WTC11 (cell line): ENCODE data around the gene PPM1E. TPM values are rescaled to one million over a fixed set of nuclear protein-coding genes. Genes with fewer than 3 reads are reported as not detected.
"Not testable (repeated sequence)": the region's sequence is repeated elsewhere in the genome, so short reads cannot be mapped to it uniquely, and the experiment has no call there.

Experiments used
- ATAC-seq: fragments of 200-7000 bp; cut with Tn5 transposase; 2 replicates; pipeline ENCODE4 v1.10.0; 2021; ENCODE audit warnings: mild to moderate bottlenecking, moderate library complexity
- CTCF ChIA-PET: fragments of 300-600 bp; sonication (Branson Sonifier 250); formaldehyde crosslinking; loops from one replicate; lab custom pipeline; 2021; ENCODE audit warnings: antibody characterized with exemption; lab: Charles Lee
- POLR2A ChIA-PET: fragments of 350-600 bp; sonication (Branson Sonifier 250); formaldehyde crosslinking; loops from one replicate; lab custom pipeline; 2021; ENCODE audit warnings: antibody characterized with exemption; lab: Charles Lee
- DNase-seq: peaks from one replicate; pipeline ENCODE4 v3.0.0; 2021; ENCODE audit warnings: low spot score
- H3K27ac Mint-ChIP-seq: 2 replicates; pipeline ENCODE4 v1.8.0; 2021; ENCODE audit warnings: mixed read lengths
- H3K27me3 Mint-ChIP-seq: 2 replicates; pipeline ENCODE4 v1.8.0; 2021; ENCODE audit warnings: low read depth, mild to moderate bottlenecking, moderate library complexity, mixed read lengths
- H3K36me3 Mint-ChIP-seq: 2 replicates; pipeline ENCODE4 v1.8.0; 2021; ENCODE audit warnings: mixed read lengths
- H3K4me1 Mint-ChIP-seq: 2 replicates; pipeline ENCODE4 v1.8.0; 2022; ENCODE audit warnings: mixed read lengths
- H3K4me3 Mint-ChIP-seq: 2 replicates; pipeline ENCODE4 v1.8.0; 2021; ENCODE audit warnings: mild to moderate bottlenecking, moderate library complexity, mixed read lengths
- H3K9me3 Mint-ChIP-seq: 2 replicates; pipeline ENCODE4 v1.8.0; 2021; ENCODE audit warnings: mixed read lengths
- EMX1 ChIP-seq: fragments of 250-450 bp; sonication (Bioruptor Pico); IDR thresholded peaks from 2 replicates; pipeline ENCODE4 v1.8.0; 2021; ENCODE audit warnings: mild to moderate bottlenecking
- FOXK1 ChIP-seq: sonication (generic); formaldehyde crosslinking; IDR thresholded peaks from 2 replicates; pipeline ENCODE4 v1.8.0; 2022; ENCODE audit warnings: mild to moderate bottlenecking, moderate library complexity, missing genetic modification reagents
- FOXP1 ChIP-seq: sonication (generic); formaldehyde crosslinking; IDR thresholded peaks from 2 replicates; pipeline ENCODE4 v1.8.0; 2022; ENCODE audit warnings: missing genetic modification reagents, mild to moderate bottlenecking, moderate library complexity, borderline replicate concordance
- KAT7 ChIP-seq: sonication (generic); formaldehyde crosslinking; IDR thresholded peaks from 2 replicates; pipeline ENCODE4 v1.8.1; 2023; ENCODE audit warnings: missing genetic modification reagents, mild to moderate bottlenecking, borderline replicate concordance
- MXD4 ChIP-seq: fragments of 250-450 bp; sonication (Bioruptor Pico); IDR thresholded peaks from 2 replicates; pipeline ENCODE4 v1.8.0; 2021; ENCODE audit warnings: mild to moderate bottlenecking, moderate library complexity, borderline replicate concordance
- TCF7 ChIP-seq: sonication (generic); formaldehyde crosslinking; IDR thresholded peaks from 2 replicates; pipeline ENCODE4 v1.8.0; 2022; ENCODE audit warnings: mild to moderate bottlenecking, low read depth, missing genetic modification reagents, moderate library complexity
- TEAD4 ChIP-seq: sonication (generic); formaldehyde crosslinking; IDR thresholded peaks from 2 replicates; pipeline ENCODE4 v1.8.0; 2022; ENCODE audit warnings: mild to moderate bottlenecking, missing genetic modification reagents
- TP53 ChIP-seq: sonication (generic); formaldehyde crosslinking; IDR thresholded peaks from 2 replicates; pipeline ENCODE4 v1.8.1; 2023; ENCODE audit warnings: mild to moderate bottlenecking, missing genetic modification reagents
- total RNA-seq: library from RNA; stranded (reverse); gene quantifications from 3 replicates; pipeline ENCODE4 v1.2.3, GENCODE V29; 2021
- TF ChIP-seq, protein P1 (sequence below): fragments of 250-450 bp; sonication (Bioruptor Pico); IDR thresholded peaks from 2 replicates; pipeline ENCODE4 v1.9.0; 2021; ENCODE audit warnings: mild to moderate bottlenecking, borderline replicate concordance
- TF ChIP-seq, protein P2 (sequence below): sonication (generic); formaldehyde crosslinking; IDR thresholded peaks from 2 replicates; pipeline ENCODE4 v1.8.1; 2023; ENCODE audit warnings: mild to moderate bottlenecking, missing genetic modification reagents, moderate library complexity
- TF ChIP-seq, protein P3 (sequence below): sonication (generic); formaldehyde crosslinking; IDR thresholded peaks from 2 replicates; pipeline ENCODE4 v1.8.1; 2023; ENCODE audit warnings: mild to moderate bottlenecking, missing genetic modification reagents, moderate library complexity
- TF ChIP-seq, protein P4 (sequence below): sonication (generic); formaldehyde crosslinking; IDR thresholded peaks from 2 replicates; pipeline ENCODE4 v1.8.1; 2023; ENCODE audit warnings: mild to moderate bottlenecking, missing genetic modification reagents
- TF ChIP-seq, protein P5 (sequence below): fragments of 250-450 bp; sonication (Bioruptor Pico); conservative IDR thresholded peaks from 2 replicates; pipeline ENCODE4 v1.9.0; 2021; ENCODE audit warnings: mild to moderate bottlenecking
- TF ChIP-seq, protein P6 (sequence below): fragments of 250-450 bp; sonication (Bioruptor Pico); IDR thresholded peaks from 2 replicates; pipeline ENCODE4 v2.1.2; 2022; ENCODE audit warnings: mild to moderate bottlenecking, moderate library complexity

PPM1E gene
- total RNA-seq, 1 experiment from 2014 or later: 8.1 TPM

DNA sequence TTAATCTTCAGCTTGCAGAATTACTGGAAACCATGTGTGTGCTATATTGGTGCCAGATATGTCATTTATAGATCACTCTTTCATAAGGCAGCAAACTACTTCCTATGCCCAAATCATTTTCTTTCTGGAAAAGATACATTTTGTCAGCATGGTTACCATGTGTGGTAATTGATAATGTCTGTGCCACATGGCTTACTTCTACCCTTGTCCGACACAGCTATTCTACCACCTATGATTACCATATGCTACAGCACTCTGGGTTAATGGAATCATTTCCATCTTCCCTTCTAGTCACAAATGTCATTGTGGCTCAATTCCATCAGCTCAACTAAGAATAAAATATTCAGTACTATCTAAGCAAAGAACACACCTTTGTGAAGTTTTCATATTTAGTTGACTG is 8.0 kb upstream of the PPM1E start (continued):
- TF ChIP-seq, protein P1, sequence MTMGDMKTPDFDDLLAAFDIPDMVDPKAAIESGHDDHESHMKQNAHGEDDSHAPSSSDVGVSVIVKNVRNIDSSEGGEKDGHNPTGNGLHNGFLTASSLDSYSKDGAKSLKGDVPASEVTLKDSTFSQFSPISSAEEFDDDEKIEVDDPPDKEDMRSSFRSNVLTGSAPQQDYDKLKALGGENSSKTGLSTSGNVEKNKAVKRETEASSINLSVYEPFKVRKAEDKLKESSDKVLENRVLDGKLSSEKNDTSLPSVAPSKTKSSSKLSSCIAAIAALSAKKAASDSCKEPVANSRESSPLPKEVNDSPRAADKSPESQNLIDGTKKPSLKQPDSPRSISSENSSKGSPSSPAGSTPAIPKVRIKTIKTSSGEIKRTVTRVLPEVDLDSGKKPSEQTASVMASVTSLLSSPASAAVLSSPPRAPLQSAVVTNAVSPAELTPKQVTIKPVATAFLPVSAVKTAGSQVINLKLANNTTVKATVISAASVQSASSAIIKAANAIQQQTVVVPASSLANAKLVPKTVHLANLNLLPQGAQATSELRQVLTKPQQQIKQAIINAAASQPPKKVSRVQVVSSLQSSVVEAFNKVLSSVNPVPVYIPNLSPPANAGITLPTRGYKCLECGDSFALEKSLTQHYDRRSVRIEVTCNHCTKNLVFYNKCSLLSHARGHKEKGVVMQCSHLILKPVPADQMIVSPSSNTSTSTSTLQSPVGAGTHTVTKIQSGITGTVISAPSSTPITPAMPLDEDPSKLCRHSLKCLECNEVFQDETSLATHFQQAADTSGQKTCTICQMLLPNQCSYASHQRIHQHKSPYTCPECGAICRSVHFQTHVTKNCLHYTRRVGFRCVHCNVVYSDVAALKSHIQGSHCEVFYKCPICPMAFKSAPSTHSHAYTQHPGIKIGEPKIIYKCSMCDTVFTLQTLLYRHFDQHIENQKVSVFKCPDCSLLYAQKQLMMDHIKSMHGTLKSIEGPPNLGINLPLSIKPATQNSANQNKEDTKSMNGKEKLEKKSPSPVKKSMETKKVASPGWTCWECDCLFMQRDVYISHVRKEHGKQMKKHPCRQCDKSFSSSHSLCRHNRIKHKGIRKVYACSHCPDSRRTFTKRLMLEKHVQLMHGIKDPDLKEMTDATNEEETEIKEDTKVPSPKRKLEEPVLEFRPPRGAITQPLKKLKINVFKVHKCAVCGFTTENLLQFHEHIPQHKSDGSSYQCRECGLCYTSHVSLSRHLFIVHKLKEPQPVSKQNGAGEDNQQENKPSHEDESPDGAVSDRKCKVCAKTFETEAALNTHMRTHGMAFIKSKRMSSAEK: no peak
- TF ChIP-seq KAT7 (CRISPR knock-in tag) (no peak), TP53 (CRISPR knock-in tag) (no peak), EMX1 (CRISPR knock-in tag) (no peak), TEAD4 (CRISPR knock-in tag) (no peak), TCF7 (no peak), MXD4 (CRISPR knock-in tag) (no peak), FOXP1 (CRISPR knock-in tag) (no peak), FOXK1 (no peak)
- TF ChIP-seq, protein P2, sequence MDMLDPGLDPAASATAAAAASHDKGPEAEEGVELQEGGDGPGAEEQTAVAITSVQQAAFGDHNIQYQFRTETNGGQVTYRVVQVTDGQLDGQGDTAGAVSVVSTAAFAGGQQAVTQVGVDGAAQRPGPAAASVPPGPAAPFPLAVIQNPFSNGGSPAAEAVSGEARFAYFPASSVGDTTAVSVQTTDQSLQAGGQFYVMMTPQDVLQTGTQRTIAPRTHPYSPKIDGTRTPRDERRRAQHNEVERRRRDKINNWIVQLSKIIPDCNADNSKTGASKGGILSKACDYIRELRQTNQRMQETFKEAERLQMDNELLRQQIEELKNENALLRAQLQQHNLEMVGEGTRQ: no peak
- TF ChIP-seq, protein P3, sequence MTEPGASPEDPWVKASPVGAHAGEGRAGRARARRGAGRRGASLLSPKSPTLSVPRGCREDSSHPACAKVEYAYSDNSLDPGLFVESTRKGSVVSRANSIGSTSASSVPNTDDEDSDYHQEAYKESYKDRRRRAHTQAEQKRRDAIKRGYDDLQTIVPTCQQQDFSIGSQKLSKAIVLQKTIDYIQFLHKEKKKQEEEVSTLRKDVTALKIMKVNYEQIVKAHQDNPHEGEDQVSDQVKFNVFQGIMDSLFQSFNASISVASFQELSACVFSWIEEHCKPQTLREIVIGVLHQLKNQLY: no peak
- TF ChIP-seq, protein P4, sequence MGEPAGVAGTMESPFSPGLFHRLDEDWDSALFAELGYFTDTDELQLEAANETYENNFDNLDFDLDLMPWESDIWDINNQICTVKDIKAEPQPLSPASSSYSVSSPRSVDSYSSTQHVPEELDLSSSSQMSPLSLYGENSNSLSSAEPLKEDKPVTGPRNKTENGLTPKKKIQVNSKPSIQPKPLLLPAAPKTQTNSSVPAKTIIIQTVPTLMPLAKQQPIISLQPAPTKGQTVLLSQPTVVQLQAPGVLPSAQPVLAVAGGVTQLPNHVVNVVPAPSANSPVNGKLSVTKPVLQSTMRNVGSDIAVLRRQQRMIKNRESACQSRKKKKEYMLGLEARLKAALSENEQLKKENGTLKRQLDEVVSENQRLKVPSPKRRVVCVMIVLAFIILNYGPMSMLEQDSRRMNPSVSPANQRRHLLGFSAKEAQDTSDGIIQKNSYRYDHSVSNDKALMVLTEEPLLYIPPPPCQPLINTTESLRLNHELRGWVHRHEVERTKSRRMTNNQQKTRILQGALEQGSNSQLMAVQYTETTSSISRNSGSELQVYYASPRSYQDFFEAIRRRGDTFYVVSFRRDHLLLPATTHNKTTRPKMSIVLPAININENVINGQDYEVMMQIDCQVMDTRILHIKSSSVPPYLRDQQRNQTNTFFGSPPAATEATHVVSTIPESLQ: no peak
- TF ChIP-seq, protein P5, sequence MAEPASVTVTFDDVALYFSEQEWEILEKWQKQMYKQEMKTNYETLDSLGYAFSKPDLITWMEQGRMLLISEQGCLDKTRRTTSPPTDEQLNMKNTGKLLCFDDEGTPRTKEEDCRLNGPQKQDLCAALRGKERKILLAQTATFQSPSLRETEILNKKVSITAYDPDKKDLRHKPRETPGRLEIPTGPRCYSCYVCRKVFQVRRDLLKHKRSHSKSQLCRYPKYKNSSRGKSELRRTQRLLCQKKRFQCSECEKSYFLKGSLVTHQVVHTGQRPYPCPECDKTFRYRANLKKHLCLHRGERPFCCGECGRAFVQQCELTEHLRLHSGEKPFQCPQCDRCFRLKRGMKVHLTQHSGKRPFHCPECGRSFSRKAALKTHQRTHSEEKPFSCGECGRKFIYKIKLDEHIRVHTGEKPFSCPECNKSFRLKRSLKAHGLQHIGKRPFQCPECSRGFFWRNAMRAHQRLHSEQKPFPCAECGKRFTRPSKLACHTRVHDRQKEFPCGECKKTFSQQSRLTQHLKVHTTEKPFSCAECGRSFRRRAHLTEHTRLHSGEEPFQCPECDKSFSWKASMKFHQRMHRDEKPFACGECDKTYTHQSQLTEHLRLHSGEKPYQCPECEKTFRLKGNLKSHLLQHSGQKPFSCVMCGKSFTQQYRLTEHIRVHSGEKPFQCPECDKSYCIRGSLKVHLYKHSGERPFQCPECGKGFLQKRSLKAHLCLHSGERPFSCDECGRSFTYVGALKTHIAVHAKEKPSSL: no peak
- TF ChIP-seq, protein P6, sequence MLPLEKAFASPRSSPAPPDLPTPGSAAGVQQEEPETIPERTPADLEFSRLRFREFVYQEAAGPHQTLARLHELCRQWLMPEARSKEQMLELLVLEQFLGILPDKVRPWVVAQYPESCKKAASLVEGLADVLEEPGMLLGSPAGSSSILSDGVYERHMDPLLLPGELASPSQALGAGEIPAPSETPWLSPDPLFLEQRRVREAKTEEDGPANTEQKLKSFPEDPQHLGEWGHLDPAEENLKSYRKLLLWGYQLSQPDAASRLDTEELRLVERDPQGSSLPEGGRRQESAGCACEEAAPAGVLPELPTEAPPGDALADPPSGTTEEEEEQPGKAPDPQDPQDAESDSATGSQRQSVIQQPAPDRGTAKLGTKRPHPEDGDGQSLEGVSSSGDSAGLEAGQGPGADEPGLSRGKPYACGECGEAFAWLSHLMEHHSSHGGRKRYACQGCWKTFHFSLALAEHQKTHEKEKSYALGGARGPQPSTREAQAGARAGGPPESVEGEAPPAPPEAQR: no peak

DNA sequence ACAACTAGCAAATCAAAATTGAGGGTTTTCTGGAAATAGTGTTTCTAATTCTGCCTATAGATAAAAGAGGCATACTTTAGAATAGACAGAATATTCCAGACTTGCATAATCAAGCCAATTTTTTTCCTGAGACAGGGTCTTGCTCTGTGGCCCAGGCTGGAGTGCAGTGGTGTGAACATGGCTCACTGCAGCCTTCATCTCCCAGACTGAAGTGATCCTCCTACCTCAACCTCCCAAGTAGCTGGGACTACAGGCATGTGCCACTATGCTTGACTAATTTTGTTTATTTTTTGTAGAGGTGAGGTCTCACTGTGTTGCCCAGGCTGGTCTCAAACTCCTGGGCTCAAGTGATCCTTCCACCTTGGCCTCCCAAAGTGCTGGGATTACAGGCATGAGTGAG is 6.0 kb upstream of the PPM1E start:
- H3K4me1 Mint-ChIP-seq, ATAC-seq, H3K27ac Mint-ChIP-seq, H3K9me3 Mint-ChIP-seq, CTCF ChIA-PET, H3K36me3 Mint-ChIP-seq, H3K4me3 Mint-ChIP-seq, DNase-seq: not testable (repeated sequence)
- H3K27me3 Mint-ChIP-seq: peaks cover 19% of the 10 kb centered on the region
- POLR2A ChIA-PET: interaction anchor here (0.6 kb wide), 1 partner anchor 190 kb away, joined by 3 read pairs; no protein-coding TSS in a partner anchor
